GM19395 (cell line): ENCODE results near the gene TNFRSF14.
"Not testable (repeated sequence)": the region's sequence is repeated elsewhere in the genome, so short reads cannot be mapped to it uniquely, and the experiment has no call there.

ENCODE experiments used
- ATAC-seq: cut with Tn5 transposase; IDR thresholded peaks from one replicate; pipeline ENCODE4 v1.9.1; 2021; ENCODE audit warnings: mild to moderate bottlenecking, moderate library complexity; ENCODE audit not compliant: unreplicated experiment

Gene TNFRSF14

GRCh38 chr1:2537784-2538115 is 18.4 kb upstream of the TNFRSF14 start:
- no peak for ATAC-seq

- no peak for ATAC-seq
These were observed 17.8 kb upstream of the TNFRSF14 start for GRCh38 chr1:2538376-2538775.

GRCh38 chr1:2538872-2539271 is 17.3 kb upstream of the TNFRSF14 start:
- ATAC-seq = no peak

- ATAC-seq = no peak
These were observed 16.8 kb upstream of the TNFRSF14 start for GRCh38 chr1:2539312-2539907.

- ATAC-seq = no peak
These were observed 15.2 kb upstream of the TNFRSF14 start for GRCh38 chr1:2540816-2541492.

GRCh38 chr1:2541619-2542245 is 14.4 kb upstream of the TNFRSF14 start:
- no peak for ATAC-seq

- no peak for ATAC-seq
These were observed 13.8 kb upstream of the TNFRSF14 start for GRCh38 chr1:2542246-2542915.

GRCh38 chr1:2543543-2544092 is 12.6 kb upstream of the TNFRSF14 start:
- no peak for ATAC-seq

- ATAC-seq = no peak
These were observed 11.9 kb upstream of the TNFRSF14 start for GRCh38 chr1:2544093-2544874.

GRCh38 chr1:2544875-2545640 is 11.1 kb upstream of the TNFRSF14 start:
- no peak for ATAC-seq

GRCh38 chr1:2545754-2546514 is 10.2 kb upstream of the TNFRSF14 start:
- ATAC-seq = peak; percentile 25

GRCh38 chr1:2546515-2547209 is 9.5 kb upstream of the TNFRSF14 start:
- ATAC-seq = peak; percentile 39

GRCh38 chr1:2547210-2548067 is 8.7 kb upstream of the TNFRSF14 start:
- no peak for ATAC-seq

GRCh38 chr1:2548068-2548589 is 8.0 kb upstream of the TNFRSF14 start:
- ATAC-seq = peak; percentile 19

GRCh38 chr1:2549367-2550029 is 6.7 kb upstream of the TNFRSF14 start:
- ATAC-seq = not testable (repeated sequence)

- not testable (repeated sequence) for ATAC-seq
These were observed 5.8 kb upstream of the TNFRSF14 start for GRCh38 chr1:2550309-2550861.

GRCh38 chr1:2551544-2551943 is 4.6 kb upstream of the TNFRSF14 start:
- ATAC-seq = not testable (repeated sequence)
